GDM1 (cell line): Measurements from ENCODE around the gene BRD3OS.

Source experiments
- DNase-seq: peaks from one replicate; lab custom pipeline; 2025; lab: John Stamatoyannopoulos, UW

BRD3OS gene

DNA sequence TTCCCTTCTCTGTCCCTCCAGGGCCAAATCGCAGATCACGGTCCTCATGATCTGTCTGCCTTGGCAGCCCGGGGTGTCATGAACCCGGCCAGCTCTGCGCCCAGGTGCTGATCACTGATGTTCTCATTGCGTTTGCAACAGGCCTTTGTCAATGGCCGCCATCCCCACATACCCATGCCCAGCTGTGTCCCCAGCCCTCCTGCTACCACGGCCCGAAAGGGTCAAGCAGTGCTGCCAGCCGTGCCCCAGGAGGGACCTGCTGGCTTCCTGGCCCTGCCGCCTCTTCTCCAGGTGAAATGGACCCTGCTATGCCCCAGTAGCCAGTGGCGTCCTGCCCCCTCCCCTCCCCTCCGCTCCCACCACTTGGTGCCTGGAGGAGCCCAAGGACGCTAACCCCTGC is 20.4 kb upstream of the BRD3OS start:
- DNase-seq = no peak

DNA sequence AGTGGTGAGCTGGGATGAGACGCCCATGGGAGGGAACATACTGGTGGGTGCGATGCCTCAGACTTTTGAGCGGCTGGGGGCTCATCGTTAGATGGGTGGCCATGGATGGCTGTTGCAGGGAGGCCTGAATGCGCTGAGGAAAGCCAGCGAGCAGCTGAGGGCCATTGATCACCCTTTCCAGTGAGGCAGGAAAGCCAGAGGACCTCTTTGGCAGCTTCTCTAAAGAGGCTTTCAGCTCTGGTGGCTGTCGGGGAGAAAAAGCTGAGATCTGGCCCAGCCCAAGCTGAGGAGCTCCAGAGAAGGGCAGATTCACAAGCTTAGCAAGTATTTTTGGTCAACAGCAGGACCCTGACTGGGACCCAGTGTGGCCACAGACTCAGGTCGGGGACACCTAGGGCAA is 19.9 kb upstream of the BRD3OS start:
- no peak for DNase-seq

DNA sequence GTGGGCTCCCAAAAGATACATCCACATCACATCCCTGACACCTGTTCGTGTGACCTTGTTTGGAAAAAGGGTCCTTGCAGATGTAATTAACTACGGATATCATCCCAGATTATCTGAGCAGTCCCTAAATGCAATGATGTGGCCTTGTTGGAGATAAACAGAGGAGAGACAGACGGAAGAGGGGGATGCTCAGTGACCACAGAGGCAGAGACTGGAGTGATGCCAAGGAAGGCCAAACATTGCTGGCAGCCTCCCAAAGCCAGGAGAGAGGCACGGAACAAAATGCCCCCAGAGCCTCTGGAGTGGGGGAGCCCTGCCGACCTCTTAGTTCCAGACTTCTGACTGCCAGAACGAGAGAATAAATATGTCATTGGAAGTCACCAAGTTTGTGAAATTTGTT is 18.1 kb upstream of the BRD3OS start:
- DNase-seq = no peak

DNA sequence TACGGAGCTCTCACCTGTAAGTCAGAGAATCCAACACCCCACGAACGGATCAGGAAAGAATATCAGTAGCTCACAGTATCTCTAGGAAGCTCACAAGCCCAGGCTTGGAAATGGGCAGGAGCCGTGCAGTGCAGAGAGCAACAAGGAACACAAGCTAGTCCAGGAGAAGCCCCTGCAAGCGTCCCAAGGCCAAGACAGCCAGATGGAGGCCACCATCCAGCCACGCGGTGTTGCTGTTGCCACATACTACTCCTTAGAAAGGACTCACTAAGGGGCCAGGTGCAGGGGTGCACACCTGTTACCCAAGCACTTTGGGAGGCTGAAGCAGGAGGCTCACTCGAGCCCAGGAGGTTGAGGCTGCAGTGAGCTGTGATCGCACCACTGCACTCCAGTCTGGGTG is 17.7 kb upstream of the BRD3OS start:
- no peak for DNase-seq

DNA sequence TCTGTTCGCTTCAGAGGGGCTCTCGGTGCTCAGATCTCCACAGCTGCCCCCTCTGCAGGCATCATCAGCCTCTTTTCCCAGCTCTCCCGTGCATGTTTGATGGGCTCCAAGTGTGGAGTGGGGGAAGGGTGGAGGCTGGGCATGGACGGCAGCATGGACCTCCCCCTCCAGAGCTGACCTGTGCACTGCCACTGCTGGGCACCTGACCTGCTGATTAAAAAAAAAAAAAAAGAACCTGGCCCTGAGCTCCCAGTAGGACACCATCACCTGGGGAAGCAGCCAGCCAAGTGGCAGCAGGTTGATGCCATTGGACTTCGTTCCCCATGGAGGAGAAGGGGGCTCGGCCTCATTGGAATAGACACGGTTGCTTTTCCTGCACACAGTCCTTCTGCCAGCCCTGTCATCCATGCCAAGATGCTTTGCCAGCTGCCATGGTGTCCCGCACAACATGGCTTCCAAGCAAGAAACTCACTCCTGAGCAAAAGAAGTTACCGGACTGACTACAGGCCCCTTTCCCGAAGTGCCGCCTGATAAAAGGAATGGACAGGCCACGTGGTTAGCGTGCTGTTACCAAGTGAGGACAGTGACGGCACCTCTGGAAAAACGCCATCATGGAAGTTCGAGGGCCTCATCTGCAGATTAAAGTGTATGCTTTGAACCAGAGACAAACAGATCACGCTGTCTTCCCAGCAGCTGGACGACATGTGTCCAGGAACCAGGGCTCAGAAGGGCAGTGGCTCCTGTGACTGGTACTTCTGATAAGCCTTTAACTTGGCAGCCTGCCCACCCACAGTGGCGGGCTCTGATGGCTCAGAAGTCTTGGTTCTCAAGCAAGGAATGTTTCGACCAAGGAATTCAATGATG is 14.7 kb upstream of the BRD3OS start:
- DNase-seq = no peak

DNA sequence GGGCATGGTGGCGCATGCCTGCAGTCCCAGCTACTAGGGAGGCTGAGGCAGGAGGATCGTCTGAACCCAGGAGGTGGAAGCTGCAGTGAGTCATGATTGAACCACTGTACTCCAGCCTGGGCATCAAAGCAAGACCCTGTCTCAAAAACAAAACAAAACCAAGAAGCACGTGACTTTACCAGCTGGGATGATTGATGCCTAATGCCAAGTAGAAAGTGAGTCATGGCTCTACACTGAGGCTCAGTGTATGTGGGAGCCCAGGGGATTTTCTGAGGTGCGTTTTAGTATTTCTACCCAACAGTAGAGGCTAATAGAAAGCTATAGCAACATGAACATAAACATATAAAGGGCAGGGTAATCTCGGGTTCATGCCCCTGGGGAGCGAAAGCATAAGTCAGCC is 13.9 kb upstream of the BRD3OS start:
- no peak for DNase-seq

DNA sequence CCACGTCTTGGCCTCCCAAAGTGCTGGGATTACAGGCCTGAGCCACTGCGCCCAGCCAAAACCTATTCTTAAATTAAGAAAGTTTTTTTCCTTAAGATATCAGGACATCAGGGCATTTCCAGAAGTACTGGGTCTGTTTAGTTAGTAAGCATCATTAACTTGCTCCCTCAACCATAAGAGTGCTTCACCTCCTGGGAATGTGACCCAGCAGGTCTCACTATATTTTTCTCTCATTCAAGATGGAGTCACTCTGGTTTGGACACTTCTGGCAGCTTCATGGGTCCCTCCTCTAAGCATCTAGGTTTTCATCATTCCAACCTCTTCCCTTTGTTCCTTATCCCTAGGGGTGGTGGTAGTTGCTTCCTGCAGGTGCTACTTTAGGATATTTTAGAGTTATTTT is 10.3 kb upstream of the BRD3OS start:
- no peak for DNase-seq

DNA sequence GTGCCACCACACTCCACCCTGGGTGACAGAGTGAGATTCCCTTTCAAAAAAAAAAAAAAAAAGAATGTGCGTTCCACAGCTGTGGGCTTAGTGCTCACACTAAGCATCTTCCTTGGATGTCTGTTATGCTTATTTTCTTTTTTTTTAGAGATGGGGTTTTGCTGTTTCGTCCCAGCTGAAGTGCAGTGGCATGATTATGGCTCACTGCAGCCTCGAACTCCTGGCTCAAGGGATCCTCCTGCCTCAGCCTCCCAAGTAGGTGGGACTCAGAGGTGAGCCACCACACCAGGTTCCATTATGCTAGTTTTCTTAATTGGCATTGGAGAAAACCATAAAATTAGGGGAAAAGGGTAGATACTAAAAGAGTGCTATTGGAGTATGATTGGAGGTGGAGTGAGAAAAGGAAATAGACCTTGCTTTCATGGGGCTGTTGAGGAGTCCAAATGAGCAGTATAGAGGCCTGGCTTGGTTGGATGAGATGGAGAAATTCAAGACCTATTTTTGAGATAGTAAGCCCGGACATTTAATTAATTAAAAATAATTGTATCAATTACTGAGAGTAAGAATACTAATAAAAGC is 978 bp upstream of the BRD3OS start:
- DNase-seq = no peak

DNA sequence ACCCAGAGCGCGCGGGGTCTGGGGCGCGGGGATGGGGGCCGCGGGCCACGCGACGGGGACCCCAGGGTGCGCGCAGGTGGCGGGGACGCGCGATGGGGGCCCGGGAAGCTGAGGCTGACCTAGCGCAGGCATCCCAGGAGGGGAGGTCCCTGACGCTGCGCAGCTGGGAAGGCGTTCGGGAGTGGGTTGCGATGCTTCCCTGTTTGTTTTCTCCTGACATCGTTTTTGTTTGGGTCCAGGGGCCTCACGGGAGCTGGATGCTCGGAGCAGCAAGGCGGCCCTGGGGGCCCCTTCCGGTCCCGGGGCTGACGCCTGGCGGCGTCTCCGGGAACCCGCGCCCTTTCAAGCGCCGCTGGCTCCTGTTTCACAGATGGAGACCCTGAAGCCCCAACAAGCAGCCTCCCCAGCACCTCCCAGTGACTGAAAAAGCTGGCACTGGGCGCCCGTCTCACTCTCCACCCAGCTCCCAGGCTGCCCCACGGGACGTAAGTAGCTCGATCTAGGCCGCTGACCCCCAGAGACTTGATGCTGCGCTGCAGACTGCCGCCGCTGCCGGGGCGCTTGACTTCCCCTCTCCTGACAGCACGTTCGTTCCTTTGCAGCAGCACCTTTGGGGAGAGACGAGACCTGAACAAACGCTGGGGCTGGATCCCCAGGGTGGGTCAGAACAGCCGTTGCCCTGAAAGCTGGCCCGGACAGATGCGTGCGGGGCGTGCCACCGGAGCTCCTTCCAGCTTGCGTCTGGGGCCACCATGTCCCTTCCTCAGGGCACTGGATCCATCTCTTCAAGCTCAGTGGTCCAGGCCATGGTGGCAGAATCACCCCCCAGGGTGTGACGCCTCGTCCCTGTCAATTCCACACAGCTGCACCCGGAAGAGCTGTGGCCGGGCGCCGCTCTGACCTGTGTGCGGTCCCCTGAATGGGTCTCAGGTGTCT is 593 bp downstream of the BRD3OS start:
- DNase-seq = no peak

DNA sequence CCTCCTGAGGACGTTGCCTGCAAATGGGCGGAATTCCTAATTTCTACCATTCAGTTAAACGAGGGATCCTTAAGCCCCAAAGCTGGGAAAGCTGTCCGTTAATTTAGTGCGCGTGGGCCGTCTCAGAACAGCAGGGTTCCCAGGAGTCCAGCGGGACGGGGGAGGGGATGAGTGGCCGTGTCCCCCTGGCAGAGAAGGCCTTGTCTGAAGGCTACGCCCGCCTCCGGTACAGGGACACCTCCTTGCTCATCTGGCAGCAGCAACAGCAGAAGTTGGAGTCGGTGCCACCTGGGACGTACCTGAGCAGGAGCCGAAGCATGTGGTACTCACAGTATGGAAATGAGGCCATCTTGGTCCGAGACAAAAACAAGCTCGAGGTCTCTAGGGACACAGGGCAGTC is 1.3 kb downstream of the BRD3OS start:
- no peak for DNase-seq

DNA sequence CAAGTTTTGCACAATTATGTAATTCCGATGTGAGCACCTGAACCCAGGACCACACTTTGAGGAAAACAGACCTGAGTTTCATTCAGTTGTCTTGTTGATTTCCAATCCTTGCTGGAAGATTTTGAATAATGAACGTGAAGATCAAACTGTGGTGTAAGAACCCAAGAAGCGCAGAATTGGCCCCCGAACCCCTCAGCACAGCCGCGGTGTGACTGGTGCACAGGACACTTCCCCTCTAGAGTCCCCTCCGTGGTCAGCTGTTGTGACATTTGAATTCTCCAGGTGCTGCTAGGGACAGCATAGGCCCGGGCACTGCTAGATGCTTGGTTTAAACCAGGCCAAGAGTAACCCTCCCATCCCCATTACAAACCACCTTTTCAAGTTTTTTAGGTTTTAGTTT is 1.7 kb downstream of the BRD3OS start:
- no peak for DNase-seq

DNA sequence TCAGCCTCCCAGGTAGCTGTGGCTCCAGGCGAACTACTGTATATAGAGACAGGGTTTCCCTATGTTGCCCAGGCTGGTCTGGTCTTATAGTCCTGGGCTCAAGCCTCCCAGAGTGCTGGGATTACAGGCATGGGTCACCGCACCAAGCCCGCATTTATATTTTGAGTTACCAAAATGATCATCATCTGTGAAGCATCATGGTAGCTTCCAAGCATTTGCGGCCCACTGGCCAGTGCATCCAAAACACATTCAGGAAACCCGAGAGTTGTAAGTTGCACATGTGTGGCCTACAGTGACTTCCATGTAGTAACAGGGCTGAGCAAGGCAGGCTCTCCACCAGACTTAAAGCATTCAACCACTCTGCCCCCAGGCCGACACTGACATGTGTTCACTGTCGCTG is 2.3 kb downstream of the BRD3OS start:
- DNase-seq = no peak

DNA sequence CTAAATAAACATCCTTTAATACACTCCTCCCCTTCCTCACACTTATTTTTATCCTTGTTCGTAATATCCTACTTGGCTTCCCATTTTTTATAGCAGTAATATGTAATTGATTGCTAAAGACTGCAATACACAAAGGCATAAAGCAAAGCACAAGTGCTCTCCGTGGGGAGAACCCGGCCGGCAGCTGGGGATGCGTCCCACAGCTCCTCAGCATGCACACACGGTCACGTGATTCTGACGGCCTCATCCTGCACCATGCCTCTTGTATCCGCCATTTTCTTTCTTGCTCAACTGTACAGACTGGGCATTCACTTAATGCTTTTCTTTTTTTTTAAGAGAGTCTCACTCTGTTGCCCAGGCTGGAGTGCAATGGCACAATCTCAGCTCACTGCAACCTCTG is 2.8 kb downstream of the BRD3OS start:
- no peak for DNase-seq

DNA sequence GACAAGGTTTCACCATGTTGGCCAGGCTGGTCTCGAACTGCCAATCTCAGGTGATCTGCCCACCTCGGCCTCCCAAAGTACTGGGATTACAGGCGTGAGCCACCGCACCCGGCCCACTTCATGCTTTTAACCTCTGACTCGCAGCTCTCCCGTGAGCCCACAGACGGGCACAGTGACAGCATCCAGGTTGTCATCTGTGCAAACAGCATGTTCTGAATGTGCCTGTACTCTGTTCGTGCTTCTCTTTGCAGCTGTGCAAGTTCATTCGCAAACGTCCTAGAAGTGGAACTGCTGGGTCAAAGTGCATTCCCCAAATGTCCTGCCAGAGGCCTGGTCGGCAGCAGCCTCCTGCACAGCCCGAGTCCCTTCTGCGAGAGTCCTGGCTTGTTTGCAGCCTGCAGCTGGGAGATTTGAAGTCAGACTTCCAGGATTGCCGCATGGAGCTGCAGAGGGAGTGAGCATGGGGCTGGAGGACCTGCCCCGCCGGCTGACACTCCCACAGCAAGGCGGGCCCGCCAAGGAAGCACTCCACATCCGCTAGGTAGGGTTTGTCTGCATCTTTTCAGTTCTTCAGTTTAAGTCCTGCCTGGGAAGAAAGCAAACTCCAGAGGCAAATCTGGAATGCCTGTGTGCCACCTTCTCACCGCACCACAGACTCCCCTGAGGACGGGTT is 3.4 kb downstream of the BRD3OS start:
- DNase-seq = no peak

DNA sequence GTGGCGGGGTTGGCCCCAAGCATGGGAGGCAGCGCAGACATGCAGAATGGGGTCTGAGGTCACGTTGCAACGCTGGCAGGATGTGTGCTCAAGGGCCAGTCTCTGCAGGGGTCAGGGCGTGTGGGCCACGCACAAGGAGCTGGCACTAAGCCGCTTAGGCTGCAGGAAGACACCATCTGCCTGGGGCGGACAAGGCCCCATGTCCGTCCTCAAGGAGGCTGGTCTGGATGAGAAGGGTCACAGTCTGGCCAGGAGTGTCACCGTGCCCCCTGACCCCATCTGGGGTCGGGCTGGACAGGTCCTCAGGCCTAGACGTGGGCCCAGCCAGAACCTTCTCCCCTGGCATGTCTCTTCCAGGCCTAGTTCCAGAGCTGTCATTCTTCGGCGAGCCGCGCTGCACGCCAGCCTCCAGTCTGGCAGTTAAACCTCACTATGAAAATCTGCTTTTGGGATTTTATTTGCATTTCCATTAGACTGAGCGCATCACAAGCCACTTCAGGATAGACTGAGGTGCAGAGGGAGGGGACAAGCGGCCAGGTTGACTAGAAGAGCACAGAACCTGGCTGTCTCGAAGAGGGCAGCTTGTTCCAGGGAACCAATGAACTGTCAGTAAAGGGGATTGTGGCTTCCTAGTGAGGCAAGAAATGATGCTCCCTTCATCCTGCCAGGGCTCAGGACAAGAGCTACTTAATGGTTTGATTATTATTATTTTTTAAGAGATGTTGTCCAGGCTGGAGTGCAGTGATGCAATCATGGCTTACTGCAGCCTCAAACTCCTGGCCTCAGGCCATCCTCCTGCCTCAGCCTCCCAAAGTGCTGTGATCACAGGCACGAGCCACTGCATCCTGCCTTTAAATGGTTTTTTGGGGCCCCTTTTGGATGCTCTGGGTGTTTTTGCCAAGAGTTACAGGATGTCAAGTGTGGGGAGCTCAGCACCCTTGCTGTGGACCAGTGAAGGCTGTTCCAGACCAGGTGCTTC is 4.3 kb downstream of the BRD3OS start:
- DNase-seq = no peak

DNA sequence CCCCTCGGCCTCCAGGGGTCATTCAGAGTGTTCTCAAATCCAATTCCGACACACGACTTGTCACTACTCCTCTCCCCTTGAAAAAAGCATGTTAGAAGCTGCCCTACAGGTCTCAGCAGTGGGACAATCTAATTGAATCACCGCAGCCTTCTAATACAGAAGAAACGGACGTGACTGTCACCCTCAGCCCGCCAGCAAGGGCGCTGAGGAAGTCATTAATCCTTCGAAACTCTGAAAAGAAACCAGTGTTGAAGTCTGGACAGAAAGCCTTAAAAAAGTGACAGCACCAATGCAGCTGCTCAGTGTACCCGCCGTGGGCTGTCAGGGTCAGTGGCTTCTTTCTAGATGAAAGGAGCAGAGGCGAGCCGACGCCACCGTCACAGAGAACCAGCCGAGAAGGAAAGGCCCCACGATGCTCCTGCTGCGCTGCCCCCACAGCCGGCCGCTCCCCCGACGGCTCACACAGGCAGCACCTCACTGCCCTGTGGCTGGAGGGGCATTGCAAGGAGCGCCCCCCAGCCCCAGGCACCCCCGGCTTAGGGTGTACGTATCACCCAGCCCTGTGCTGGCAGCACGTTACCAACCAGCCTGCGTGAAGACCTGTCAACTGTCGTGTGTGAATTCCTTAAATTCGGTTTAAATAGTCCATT is 5.7 kb downstream of the BRD3OS start:
- no peak for DNase-seq

DNA sequence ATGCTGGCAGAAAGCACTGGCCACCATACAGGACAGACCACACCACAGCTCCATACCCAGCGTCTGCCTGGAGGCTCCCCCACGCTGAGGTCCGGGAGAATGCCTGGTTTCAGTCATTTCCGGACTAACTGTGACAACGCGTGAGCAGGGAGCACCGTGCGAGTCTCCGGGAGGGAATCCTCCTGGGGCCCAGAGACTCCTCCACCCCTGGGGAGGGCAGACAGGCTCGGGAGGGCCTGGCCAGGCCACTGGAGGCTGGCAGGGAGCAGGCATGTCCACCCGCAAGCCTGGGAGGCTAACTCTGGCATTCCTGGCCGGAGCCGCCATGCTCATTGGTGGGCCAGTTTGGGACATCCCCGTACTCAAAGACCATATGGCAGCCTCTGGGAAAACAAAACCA is 6.5 kb downstream of the BRD3OS start:
- no peak for DNase-seq

DNA sequence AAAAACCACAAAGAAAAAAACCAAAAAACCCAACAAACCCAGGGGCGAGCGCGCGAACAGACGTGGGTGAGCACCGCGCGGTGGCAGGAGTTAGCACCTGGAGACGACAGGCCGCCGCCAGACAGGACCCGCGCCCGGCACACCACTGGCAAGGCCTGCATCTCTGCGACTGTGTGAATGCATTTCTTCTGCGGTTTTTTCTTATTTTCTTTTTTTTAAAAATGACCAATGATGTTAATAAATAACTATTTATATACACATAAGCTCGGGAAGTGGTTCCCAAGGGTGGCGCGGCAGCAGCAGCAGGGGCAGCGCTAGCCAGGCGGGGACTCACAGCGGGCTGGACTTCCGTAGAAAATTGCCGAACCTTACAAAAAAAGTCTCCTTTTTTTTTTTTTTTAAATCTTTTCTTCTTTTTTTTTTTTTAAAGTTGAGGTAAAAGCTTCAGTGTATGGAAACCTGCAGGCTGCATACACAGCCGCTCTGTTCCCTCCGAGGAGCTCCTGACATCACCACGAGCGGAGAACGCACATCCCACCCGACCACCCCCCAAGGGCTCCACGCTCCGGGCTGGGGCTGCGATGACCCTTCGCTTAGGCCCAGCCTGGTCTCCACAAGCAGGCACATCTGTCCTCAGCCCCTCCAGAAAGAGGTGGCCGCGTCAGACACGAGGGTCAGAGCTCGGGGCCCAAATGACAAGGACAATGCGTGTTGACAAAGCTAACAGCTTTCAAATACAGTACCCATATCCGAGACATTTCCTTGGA is 7.4 kb downstream of the BRD3OS start:
- DNase-seq = no peak

DNA sequence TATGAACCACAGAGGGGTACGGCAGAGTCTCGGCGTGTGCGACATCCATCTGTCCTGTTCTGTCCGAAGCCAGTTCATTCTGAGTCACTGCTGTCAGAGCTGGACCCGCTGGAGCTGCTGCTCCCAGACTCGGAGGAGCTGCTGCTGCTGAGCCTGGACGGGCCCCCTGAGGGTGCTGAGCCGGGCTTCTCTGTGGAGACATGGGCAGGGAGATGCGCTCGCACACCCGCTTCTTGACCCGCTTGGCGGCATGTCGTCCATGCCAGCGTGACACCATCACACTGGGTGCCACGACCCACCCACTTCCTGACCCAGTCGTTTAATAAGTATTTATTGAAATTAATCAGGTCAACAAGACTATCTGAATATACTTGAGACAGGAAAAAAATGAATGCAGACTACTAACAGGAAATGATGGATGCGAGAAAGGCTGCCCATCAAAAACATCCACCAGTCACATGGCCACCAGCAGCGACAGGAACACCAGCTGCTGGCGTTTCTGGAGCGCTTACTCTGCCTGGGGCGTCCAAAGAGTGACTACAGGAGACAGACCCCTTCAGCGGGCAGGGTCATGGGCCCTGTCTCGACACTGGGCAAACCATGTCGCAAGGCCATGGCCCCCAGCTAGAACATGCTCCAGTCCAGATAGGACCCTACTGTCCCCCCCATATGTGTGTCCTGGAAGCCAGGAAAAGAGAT is 8.4 kb downstream of the BRD3OS start:
- DNase-seq = no peak
